MCF 10A (cell line): ENCODE measurements around the gene RBM20. TPM values are rescaled to one million over a fixed set of nuclear protein-coding genes. Genes with fewer than 3 reads are reported as not detected.

Experiments
- BruUV-seq: library from RNA; stranded (reverse); fragments of 400-500 nt; replicated peaks from 2 replicates; lab custom pipeline; 2021; lab: Mats Ljungman, UMichigan
- CTCF ChIA-PET: fragments of 300-600 bp; sonication (Branson Sonifier 250); formaldehyde crosslinking; extraction: SDS; loops from one replicate; lab custom pipeline; 2021; ENCODE audit warnings: antibody characterized with exemption, inconsistent platforms; lab: Yijun Ruan, JAX
- POLR2A ChIA-PET: fragments of 300-600, 350-650 bp; sonication (Branson Sonifier 250); formaldehyde crosslinking; extraction: SDS; loops from one replicate; lab custom pipeline; 2020; ENCODE audit warnings: antibody characterized with exemption, inconsistent platforms; lab: Yijun Ruan, JAX
- DNase-seq: peaks from one replicate; pipeline ENCODE4 v3.0.0-alpha.2; 2018; ENCODE audit not compliant: unreplicated experiment
- H3K27ac Mint-ChIP-seq: one replicate; pipeline ENCODE4 v1.8.0; 2022; ENCODE audit warnings: mild to moderate bottlenecking, low read depth, mixed read lengths; ENCODE audit not compliant: unreplicated experiment
- H3K27me3 Mint-ChIP-seq: one replicate; pipeline ENCODE4 v1.8.0; 2022; ENCODE audit warnings: mixed read lengths; ENCODE audit not compliant: insufficient read depth, unreplicated experiment
- H3K36me3 Mint-ChIP-seq: one replicate; pipeline ENCODE4 v1.8.0; 2022; ENCODE audit warnings: mild to moderate bottlenecking, moderate library complexity, mixed read lengths; ENCODE audit not compliant: insufficient read depth, unreplicated experiment
- H3K4me1 Mint-ChIP-seq: one replicate; pipeline ENCODE4 v1.8.0; 2022; ENCODE audit warnings: mixed read lengths; ENCODE audit not compliant: insufficient read depth, unreplicated experiment
- H3K4me3 Mint-ChIP-seq: one replicate; pipeline ENCODE4 v1.8.0; 2022; ENCODE audit warnings: mild to moderate bottlenecking, moderate library complexity, mixed read lengths; ENCODE audit not compliant: unreplicated experiment
- H3K9me3 Mint-ChIP-seq: one replicate; pipeline ENCODE4 v1.8.0; 2022; ENCODE audit warnings: mixed read lengths; ENCODE audit not compliant: unreplicated experiment
- intact Hi-C: fragments of 100-400 bp; cut with micrococcal nuclease; formaldehyde crosslinking; loops from 2 replicates; pipeline ENCODE4 v1.14.1; 2022
- total RNA-seq: library from RNA; stranded (reverse); gene quantifications from 2 replicates; pipeline ENCODE4 v1.2.3, GENCODE V29; 2022
- TF ChIP-seq, protein P1 (sequence below): fragments of 200-600 bp; IDR thresholded peaks from one replicate; pipeline ENCODE4 v1.8.0; 2022; ENCODE audit warnings: antibody characterized with exemption, mild to moderate bottlenecking; ENCODE audit not compliant: unreplicated experiment

The RBM20 gene
- total RNA-seq, 1 experiment from 2014 or later, result not detected

DNA sequence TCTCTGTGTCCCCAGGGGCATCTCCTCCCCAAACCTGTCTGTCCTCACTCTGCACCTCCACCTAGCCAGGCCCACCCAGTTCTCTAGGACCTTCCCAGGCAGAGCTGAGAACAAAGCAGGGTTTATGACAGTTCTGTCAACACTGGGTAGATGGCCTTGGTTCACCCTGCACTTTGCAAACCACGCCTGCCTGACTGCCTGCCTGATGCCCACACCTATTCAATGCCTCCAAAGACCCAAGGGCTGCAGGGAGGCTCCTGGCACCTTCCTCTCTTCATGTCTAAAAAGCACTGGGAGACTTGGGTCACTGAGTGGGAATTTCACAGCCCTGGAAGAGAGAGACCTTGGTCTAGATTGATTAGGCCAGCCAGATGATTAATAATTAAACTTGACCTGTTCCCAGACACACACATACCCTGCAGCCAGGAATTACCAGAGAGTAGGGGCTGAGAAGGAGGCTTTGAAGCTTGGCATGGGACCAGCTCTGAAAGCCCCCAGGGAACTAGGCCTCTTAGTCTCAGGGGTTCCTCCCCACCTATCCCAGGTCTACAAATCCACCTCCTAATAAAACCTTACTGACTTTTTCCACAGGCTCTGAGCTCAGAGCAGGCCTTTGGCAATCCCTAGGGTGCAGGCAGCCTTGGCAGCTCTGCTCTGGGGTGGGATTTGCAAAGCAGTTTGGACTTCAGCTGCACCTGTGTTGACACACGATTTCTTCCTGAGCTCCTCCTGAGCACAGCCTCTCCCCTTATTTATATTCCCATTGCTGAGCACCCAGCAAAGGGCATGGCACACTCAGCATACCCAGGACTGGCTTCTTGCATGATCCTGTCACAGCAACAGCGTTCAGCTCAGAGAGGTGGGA lies 201.9 kb downstream of the RBM20 start:
- intact Hi-C loops, result no loop called here
- DNase-seq, result no peak
- Mint-ChIP-seq H3K4me1 (peaks cover 21% of the 10 kb centered on the region), H3K36me3 (peaks cover 3% of the 10 kb centered on the region), H3K9me3 (no peaks in the 10 kb centered on the region), H3K4me3 (no peak overlapping the region), H3K27ac (no peak overlapping the region), H3K27me3 (no peaks in the 10 kb centered on the region)
- ChIA-PET POLR2A (interaction anchor here (0.9 to 1.1 kb wide), 2 partner anchors 9 to 25 kb away, joined by 3 read pairs; partner anchors contain the start of gene PDCD4), CTCF (interaction anchor here (0.6 kb wide), 2 partner anchors 9 to 48 kb away, joined by 3 read pairs; no protein-coding TSS in a partner anchor)
- TF ChIP-seq, protein P1, sequence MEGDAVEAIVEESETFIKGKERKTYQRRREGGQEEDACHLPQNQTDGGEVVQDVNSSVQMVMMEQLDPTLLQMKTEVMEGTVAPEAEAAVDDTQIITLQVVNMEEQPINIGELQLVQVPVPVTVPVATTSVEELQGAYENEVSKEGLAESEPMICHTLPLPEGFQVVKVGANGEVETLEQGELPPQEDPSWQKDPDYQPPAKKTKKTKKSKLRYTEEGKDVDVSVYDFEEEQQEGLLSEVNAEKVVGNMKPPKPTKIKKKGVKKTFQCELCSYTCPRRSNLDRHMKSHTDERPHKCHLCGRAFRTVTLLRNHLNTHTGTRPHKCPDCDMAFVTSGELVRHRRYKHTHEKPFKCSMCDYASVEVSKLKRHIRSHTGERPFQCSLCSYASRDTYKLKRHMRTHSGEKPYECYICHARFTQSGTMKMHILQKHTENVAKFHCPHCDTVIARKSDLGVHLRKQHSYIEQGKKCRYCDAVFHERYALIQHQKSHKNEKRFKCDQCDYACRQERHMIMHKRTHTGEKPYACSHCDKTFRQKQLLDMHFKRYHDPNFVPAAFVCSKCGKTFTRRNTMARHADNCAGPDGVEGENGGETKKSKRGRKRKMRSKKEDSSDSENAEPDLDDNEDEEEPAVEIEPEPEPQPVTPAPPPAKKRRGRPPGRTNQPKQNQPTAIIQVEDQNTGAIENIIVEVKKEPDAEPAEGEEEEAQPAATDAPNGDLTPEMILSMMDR, result no peak
- no TSS peak for BruUV-seq

DNA sequence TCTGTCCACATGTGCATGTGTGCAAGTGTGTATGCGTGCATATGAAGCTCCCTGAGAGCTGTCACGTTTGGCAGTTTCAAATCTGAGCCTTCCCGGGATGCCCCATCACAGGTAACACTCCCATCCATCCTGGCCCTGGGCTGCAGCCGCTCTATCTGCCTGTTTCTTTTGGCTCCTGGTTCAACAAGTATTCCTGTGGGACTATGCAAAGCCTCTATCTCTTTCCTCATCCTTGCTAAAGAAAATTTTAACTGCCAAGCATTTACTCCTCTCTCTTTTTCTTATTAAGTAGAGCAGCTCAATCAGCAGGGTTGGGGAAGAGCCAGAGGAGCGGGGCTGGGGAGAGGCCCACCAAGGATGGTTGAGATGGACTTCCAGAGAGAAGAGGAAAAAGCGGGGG lies 203.2 kb downstream of the RBM20 start:
- CTCF ChIA-PET, result no interaction called here
- no peaks in the 10 kb centered on the region for H3K9me3 Mint-ChIP-seq
- no peaks in the 10 kb centered on the region for H3K27me3 Mint-ChIP-seq
- peaks cover 29% of the 10 kb centered on the region for H3K4me1 Mint-ChIP-seq
- DNase-seq, result no peak
- no peaks in the 10 kb centered on the region for H3K36me3 Mint-ChIP-seq
- no peak overlapping the region for H3K4me3 Mint-ChIP-seq
- H3K27ac Mint-ChIP-seq, result no peak overlapping the region
- BruUV-seq, result no TSS peak
- POLR2A ChIA-PET, result no interaction called here
- TF ChIP-seq, protein P1, result no peak
- intact Hi-C loops, result no loop called here

DNA sequence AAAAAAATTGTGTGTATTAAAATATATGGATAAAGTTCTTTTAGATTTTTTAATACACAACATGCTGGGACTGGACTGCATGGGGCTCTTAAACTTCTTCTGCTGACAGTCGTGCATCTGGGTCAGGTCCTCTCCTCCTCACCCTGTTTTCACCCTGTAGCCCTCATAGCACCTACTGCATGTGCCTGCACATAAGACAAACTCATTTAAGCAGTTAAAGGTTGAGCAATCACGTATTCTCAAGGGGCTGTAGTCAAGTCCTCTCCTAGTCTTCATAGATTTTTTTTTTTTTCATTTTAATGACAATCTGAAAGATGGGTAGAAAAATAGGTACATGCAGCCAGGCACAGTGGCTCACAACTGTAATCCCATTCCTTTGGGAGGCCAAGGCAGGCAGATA lies 204.0 kb downstream of the RBM20 start:
- no peaks in the 10 kb centered on the region for H3K36me3 Mint-ChIP-seq
- H3K4me3 Mint-ChIP-seq, result no peak overlapping the region
- TF ChIP-seq, protein P1, result no peak
- no peak overlapping the region for H3K27ac Mint-ChIP-seq
- no TSS peak for BruUV-seq
- CTCF ChIA-PET, result interaction anchor here (0.6 kb wide), 1 partner anchor 65 kb away, joined by 6 read pairs; no protein-coding TSS in a partner anchor
- H3K4me1 Mint-ChIP-seq, result peaks cover 29% of the 10 kb centered on the region
- no peaks in the 10 kb centered on the region for H3K27me3 Mint-ChIP-seq
- H3K9me3 Mint-ChIP-seq, result no peaks in the 10 kb centered on the region
- intact Hi-C loops, result no loop called here
- DNase-seq, result no peak
- POLR2A ChIA-PET, result no interaction called here

DNA sequence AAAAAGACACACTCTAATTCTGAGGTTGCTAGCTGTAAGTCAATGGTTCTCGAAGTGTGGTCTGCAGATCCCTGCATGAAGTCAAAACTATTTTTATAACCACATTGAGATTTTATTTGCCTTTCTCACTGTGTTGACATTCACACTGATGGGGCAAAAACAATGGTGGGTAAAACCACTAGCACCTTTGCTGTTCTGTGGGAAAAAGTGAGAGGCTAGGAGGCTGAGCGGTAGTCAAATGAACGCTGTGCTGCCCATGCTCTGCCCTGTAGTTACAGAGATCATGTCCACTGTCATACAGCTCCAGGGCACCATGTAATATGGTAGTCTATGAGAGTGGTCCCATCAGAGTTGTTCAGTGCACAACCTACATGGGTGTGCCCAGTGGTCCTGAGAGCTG lies 206.0 kb downstream of the RBM20 start:
- CTCF ChIA-PET, result interaction anchor here (0.6 kb wide), 3 partner anchors 75 to 219 kb away, joined by 4 to 5 read pairs (median 5); no protein-coding TSS in a partner anchor
- no peak overlapping the region for H3K27ac Mint-ChIP-seq
- intact Hi-C loops, result no loop called here
- no peaks in the 10 kb centered on the region for H3K9me3 Mint-ChIP-seq
- DNase-seq, result no peak
- BruUV-seq, result no TSS peak
- no peak overlapping the region for H3K4me3 Mint-ChIP-seq
- TF ChIP-seq, protein P1, result no peak
- peaks cover 34% of the 10 kb centered on the region for H3K4me1 Mint-ChIP-seq
- POLR2A ChIA-PET, result interaction anchor here (0.7 to 3.9 kb wide), 3 partner anchors 16 to 67 kb away, joined by 3 to 36 read pairs (median 4); no protein-coding TSS in a partner anchor
- H3K36me3 Mint-ChIP-seq, result no peaks in the 10 kb centered on the region
- no peaks in the 10 kb centered on the region for H3K27me3 Mint-ChIP-seq
